ENCODE results near the gene ZNF615.

Gene ZNF615

DNA sequence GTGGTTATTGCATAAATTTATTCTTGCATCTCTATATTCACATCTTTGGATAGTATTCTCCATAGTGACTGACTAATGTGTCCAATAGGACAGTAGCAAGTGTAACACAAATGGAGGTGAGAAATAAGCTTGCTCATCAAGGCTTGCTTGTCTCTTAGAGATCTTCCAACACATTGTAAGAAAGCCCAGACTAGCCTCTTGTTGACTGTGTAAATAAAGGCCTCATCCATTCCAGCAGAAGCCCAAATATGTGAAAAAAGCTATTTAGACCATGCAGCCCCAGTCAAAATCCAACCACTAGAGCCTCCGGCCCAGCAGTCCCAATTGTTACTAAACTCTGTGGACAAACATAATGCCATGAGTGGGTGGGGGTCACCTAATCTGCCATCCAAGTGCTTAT lies 2.7 kb upstream of the ZNF615 start:
- H3K4me3 ChIP-seq (replicated peaks; ENCODE audit: low read depth, low read length), result no peak overlapping the region
- no peaks in the 10 kb centered on the region for H3K27me3 ChIP-seq (replicated peaks; ENCODE audit: control insufficient read depth, insufficient read depth, low read length)
- TF ChIP-seq, protein P1, sequence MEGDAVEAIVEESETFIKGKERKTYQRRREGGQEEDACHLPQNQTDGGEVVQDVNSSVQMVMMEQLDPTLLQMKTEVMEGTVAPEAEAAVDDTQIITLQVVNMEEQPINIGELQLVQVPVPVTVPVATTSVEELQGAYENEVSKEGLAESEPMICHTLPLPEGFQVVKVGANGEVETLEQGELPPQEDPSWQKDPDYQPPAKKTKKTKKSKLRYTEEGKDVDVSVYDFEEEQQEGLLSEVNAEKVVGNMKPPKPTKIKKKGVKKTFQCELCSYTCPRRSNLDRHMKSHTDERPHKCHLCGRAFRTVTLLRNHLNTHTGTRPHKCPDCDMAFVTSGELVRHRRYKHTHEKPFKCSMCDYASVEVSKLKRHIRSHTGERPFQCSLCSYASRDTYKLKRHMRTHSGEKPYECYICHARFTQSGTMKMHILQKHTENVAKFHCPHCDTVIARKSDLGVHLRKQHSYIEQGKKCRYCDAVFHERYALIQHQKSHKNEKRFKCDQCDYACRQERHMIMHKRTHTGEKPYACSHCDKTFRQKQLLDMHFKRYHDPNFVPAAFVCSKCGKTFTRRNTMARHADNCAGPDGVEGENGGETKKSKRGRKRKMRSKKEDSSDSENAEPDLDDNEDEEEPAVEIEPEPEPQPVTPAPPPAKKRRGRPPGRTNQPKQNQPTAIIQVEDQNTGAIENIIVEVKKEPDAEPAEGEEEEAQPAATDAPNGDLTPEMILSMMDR (IDR thresholded peaks at IDR 0.05; ENCODE audit: insufficient read depth, low read length, poor library complexity, severe bottlenecking), result no peak
- no peaks in the 10 kb centered on the region; the same call in 1 of the 2 replicates for H3K36me3 ChIP-seq (ENCODE audit: control insufficient read depth, insufficient read depth, low read length)
- DNase-seq (ENCODE audit: extremely low read depth, insufficient read length), result no peak

DNA sequence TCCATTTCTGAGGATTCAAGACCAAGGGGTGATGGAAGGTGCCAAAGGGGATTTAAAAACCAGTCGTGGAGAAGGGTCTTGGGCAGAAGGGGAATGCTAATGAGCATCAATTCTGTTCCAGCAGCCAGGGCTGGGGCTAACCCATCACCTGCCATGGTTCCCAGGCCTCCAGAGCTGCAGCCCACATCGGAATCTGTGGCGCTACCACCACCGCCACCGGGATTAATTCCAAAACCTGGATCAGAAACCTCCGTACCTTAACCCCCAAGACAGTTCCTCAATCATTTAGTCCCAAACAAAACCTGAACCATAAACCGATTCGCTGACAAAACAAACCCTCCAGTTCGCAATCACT lies 583 bp downstream of the ZNF615 start:
- H3K36me3 ChIP-seq (ENCODE audit: control insufficient read depth, insufficient read depth, low read length), result no peaks in the 10 kb centered on the region
- DNase-seq (ENCODE audit: extremely low read depth, insufficient read length), result no peak
- H3K4me3 ChIP-seq (replicated peaks; ENCODE audit: low read depth, low read length), result peak overlapping the region; percentile 65
- TF ChIP-seq, protein P1 (IDR thresholded peaks at IDR 0.05; ENCODE audit: insufficient read depth, low read length, poor library complexity, severe bottlenecking), result no peak
- no peaks in the 10 kb centered on the region for H3K27me3 ChIP-seq (replicated peaks; ENCODE audit: control insufficient read depth, insufficient read depth, low read length)

DNA sequence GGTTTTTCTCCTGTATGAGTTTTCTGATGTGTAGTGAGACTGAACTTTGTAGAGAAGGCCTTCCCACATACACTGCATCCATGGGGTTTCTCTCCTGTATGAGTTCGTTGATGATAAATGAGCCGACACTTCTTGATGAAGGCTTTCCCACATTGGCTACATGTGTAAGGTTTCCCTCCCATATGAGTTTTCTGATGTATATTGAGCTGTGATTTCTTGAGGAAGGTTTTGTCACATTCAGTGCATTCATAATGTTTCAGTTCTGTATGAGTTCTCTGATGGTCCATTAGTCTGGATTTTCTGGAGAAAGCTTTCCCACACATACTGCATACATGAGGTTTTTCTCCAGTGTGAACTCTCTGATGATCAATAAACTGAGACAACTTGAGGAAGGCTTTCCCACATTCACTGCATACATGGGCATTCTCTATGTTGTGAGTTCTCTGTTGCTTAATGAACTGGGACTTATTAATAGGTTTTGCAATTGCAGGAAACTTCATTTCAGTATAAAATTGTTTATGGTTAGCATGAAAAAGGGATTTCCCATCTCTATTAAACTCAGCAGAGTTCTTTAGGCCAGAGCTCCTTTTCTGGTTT lies 13.9 kb downstream of the ZNF615 start:
- DNase-seq (ENCODE audit: extremely low read depth, insufficient read length), result no peak
- Histone ChIP-seq H3K27me3 (replicated peaks; ENCODE audit: control insufficient read depth, insufficient read depth, low read length) (no peaks in the 10 kb centered on the region), H3K4me3 (replicated peaks; ENCODE audit: low read depth, low read length) (no peak overlapping the region), H3K36me3 (ENCODE audit: control insufficient read depth, insufficient read depth, low read length) (no peaks in the 10 kb centered on the region)
- TF ChIP-seq, protein P1 (IDR thresholded peaks at IDR 0.05; ENCODE audit: insufficient read depth, low read length, poor library complexity, severe bottlenecking), result no peak

DNA sequence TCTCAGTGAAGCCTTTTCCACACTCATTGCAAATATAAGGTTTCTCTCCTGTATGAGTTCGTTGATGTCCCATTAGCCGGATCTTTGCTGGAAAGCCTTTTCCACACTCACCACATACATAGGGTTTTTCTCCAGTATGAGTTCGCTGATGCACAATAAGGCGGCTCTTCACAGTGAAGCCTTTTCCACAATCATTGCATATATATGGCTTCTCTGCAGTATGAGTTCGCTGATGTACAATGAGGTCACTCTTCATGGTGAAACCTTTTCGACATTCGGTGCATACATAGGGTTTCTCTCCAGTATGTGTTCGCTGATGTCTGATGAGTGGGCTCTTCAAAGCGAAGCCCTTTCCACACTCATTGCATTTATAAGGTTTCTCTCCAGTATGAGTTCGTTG lies 14.6 kb downstream of the ZNF615 start:
- Histone ChIP-seq H3K36me3 (ENCODE audit: control insufficient read depth, insufficient read depth, low read length) (no peaks in the 10 kb centered on the region), H3K4me3 (replicated peaks; ENCODE audit: low read depth, low read length) (no peak overlapping the region), H3K27me3 (replicated peaks; ENCODE audit: control insufficient read depth, insufficient read depth, low read length) (no peaks in the 10 kb centered on the region)
- TF ChIP-seq, protein P1 (IDR thresholded peaks at IDR 0.05; ENCODE audit: insufficient read depth, low read length, poor library complexity, severe bottlenecking), result no peak
- no peak for DNase-seq (ENCODE audit: extremely low read depth, insufficient read length)

DNA sequence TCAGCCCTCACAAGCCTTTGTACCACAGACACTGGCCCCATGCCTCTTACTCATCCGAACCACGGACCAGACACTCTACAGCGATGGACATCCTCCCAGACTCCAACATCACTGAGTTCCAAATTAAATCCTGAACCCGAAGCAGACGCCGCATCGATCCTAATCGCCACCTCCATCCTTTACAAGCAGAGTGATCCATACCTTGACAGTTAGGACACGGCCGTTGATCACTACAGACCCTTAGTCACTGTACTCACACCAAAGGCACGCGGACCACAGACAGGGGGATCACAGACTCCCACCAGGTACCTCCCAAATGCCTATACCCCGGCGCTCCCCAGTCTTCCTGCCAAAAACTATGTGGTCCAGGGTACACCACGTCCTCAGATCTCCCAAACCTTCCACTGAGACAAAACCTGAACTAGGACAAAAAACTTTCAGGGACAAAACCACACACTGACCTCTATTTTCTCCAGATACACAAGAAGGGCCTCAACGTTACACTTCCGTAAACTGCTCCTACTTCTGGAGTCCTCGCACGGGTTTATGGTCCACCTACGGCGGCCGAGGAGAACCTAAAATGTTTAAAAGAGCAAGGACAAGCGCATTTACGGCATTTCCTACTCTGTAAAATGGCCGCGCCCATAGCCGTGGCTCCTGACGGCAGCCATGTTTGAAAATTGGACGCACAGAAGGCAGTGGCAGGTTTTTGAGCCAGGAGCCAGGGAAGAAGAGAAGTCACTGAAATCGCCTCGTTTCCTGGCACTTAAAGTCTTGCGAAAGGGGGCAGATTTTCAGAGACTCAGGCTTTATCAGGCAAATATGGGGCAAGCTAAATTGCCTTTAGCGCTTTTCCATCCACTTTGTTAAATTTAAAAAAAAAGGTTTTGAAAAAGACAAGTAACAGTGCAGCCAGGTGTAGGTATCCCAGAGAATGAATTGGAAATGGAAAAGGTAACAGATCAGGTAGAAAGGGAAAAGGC lies 21.4 kb downstream of the ZNF615 start, which contains the start of gene ZNF350:
ZNF350 (minus strand) TSS at position 532 of the 983 bp plus-strand sequence. CDS start 12,480 bp downstream, outside the sequence.
- Histone ChIP-seq H3K4me3 (replicated peaks; ENCODE audit: low read depth, low read length) (peak within 1 kb of the TSS; percentile 70), H3K36me3 (ENCODE audit: control insufficient read depth, insufficient read depth, low read length) (no peaks in the 10 kb centered on the region), H3K27me3 (replicated peaks; ENCODE audit: control insufficient read depth, insufficient read depth, low read length) (no peaks in the 10 kb centered on the region)
- TF ChIP-seq, protein P1 (IDR thresholded peaks at IDR 0.05; ENCODE audit: insufficient read depth, low read length, poor library complexity, severe bottlenecking), result no peak
- DNase-seq (ENCODE audit: extremely low read depth, insufficient read length), result peak; percentile 66

Measured in GM06990 (cell line).